HL-60 (cell line): ENCODE data around the gene ZFYVE28.

Experiments used
- DNase-seq, 2 experiments: peaks; one replicate each; pipeline ENCODE4 v3.0.0-alpha.2; 2010 to 2020; ENCODE audit warnings: low read depth in 1 of 2, low spot score in 1 of 2
- H3K27ac ChIP-seq: fragments of 250-450 bp; sonication (Bioruptor Pico); replicated peaks from 2 replicates; pipeline ENCODE4 v1.5.1; 2020; ENCODE audit warnings: mild to moderate bottlenecking, moderate library complexity
- H3K27me3 ChIP-seq: fragments of 250-450 bp; sonication (Bioruptor Pico); 2 replicates; pipeline ENCODE4 v1.5.1; 2021; ENCODE audit warnings: mild to moderate bottlenecking, moderate library complexity; ENCODE audit not compliant: insufficient read depth, poor library complexity, severe bottlenecking
- H3K4me3 ChIP-seq: replicated peaks from 2 replicates; pipeline ENCODE4 v1.5.1; 2011; ENCODE audit warnings: mild to moderate bottlenecking, control low read depth, low read length; ENCODE audit not compliant: insufficient read depth
- GABPA ChIP-seq: IDR thresholded peaks from 2 replicates; pipeline ENCODE4 v1.6.1; 2012; ENCODE audit warnings: low read depth
- POLR2AphosphoS5 ChIP-seq: IDR thresholded peaks from 2 replicates; pipeline ENCODE4 v1.6.1; 2012; ENCODE audit warnings: low read depth
- SPI1 ChIP-seq: IDR thresholded peaks from 2 replicates; pipeline ENCODE4 v1.6.1; 2012; ENCODE audit warnings: low read depth, mild to moderate bottlenecking, borderline replicate concordance
- TF ChIP-seq, protein P1 (sequence below): IDR thresholded peaks from one replicate; pipeline ENCODE4 v1.5.1; 2011; ENCODE audit warnings: low read length, control low read depth, inconsistent platforms; ENCODE audit not compliant: insufficient read depth
- TF ChIP-seq, protein P2 (sequence below): IDR thresholded peaks from 2 replicates; pipeline ENCODE4 v1.6.1; 2012; ENCODE audit warnings: low read depth; ENCODE audit not compliant: insufficient replicate concordance

ZFYVE28 gene

DNA sequence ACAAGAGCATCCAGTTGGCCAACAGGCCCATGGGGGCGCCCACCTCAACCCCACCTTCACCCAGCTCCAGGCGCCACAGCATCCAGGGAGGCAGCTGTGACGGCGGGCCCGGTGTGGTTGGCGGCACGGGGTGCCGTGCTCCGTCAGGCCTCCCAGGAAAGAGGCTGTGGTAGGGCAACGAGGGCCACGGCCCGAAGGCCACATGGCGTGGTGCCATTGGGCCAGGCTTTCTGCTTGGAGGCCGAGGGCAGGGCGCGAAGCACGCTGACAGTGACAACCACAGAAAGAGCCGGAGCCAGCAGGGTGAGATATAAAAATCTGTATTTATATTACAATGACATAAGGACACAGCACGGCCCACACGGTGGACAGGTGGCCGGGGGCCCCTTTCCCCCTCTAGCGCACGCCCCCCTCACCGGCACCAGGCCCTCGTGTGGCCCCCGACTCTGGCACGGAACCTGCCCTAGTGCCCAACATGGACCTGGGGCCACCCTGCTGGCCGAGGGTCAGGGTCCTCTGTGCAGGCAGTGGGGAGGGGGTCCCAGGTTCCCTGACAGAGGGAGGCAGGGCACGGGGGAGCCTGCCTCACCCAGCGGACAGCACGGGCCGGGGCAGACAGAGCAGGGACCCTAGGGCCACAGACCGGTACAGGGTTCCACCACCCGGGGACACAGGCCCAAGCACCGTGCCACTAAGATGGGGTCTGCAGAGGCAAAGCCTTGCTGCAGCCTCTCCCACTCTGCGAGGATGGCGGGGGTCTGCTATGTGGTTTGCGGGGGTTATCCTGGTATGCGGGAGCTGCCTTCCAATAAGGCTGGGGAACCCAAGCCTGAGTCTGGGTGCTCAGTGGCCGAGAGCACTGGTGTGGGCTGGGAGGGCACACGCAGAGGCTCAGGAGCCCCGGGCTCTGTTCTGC, 171.1 kb downstream of the ZFYVE28 start:
- TF ChIP-seq, protein P1, sequence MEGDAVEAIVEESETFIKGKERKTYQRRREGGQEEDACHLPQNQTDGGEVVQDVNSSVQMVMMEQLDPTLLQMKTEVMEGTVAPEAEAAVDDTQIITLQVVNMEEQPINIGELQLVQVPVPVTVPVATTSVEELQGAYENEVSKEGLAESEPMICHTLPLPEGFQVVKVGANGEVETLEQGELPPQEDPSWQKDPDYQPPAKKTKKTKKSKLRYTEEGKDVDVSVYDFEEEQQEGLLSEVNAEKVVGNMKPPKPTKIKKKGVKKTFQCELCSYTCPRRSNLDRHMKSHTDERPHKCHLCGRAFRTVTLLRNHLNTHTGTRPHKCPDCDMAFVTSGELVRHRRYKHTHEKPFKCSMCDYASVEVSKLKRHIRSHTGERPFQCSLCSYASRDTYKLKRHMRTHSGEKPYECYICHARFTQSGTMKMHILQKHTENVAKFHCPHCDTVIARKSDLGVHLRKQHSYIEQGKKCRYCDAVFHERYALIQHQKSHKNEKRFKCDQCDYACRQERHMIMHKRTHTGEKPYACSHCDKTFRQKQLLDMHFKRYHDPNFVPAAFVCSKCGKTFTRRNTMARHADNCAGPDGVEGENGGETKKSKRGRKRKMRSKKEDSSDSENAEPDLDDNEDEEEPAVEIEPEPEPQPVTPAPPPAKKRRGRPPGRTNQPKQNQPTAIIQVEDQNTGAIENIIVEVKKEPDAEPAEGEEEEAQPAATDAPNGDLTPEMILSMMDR: no peak
- TF ChIP-seq, protein P2, sequence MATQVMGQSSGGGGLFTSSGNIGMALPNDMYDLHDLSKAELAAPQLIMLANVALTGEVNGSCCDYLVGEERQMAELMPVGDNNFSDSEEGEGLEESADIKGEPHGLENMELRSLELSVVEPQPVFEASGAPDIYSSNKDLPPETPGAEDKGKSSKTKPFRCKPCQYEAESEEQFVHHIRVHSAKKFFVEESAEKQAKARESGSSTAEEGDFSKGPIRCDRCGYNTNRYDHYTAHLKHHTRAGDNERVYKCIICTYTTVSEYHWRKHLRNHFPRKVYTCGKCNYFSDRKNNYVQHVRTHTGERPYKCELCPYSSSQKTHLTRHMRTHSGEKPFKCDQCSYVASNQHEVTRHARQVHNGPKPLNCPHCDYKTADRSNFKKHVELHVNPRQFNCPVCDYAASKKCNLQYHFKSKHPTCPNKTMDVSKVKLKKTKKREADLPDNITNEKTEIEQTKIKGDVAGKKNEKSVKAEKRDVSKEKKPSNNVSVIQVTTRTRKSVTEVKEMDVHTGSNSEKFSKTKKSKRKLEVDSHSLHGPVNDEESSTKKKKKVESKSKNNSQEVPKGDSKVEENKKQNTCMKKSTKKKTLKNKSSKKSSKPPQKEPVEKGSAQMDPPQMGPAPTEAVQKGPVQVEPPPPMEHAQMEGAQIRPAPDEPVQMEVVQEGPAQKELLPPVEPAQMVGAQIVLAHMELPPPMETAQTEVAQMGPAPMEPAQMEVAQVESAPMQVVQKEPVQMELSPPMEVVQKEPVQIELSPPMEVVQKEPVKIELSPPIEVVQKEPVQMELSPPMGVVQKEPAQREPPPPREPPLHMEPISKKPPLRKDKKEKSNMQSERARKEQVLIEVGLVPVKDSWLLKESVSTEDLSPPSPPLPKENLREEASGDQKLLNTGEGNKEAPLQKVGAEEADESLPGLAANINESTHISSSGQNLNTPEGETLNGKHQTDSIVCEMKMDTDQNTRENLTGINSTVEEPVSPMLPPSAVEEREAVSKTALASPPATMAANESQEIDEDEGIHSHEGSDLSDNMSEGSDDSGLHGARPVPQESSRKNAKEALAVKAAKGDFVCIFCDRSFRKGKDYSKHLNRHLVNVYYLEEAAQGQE: no peak
- TF ChIP-seq GABPA (no peak), POLR2AphosphoS5 (no peak), SPI1 (no peak)
- Histone ChIP-seq H3K27me3 (no peaks in the 10 kb centered on the region), H3K4me3 (no peak overlapping the region), H3K27ac (no peak overlapping the region)
- no peak for DNase-seq

DNA sequence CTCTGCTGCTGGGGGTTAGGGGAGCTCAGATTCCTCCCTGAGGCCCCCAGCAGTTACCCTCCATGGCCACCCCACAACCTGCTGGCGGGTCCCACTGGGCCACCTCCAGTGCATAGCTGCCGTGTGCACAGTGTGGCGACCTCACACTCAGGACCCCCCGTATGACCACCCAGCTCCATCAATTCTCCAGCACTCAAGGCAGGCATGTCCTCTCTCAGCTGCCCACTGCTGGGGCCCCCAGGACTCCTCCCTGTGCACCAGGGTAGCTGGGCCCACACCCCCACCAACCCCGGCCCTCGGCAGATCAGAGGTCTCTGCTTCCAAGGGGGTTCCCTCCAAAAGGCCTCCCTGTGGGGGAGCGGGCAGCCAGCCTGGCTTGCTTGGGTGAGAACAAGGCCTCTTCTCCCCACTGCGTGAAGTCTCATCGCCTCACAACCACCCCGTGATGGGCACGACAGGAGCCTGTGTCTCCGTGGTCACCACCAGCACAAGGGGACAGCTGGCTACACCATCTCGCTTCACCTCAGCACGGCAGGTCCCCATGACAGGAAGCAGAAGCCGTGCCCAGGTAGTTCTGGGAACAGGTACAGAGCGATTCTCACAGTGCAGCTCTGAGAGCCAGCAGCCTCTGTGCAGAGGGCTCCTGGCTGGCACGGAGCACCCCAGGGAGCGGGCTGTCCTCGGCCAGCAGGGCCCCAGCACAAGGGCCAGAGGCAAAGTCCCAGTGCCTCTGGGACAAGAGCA, 171.9 kb downstream of the ZFYVE28 start:
- no peak for TF ChIP-seq SPI1
- TF ChIP-seq POLR2AphosphoS5: no peak
- TF ChIP-seq GABPA: no peak
- TF ChIP-seq, protein P2: no peak
- TF ChIP-seq, protein P1: no peak
- no peak for DNase-seq
- H3K4me3 ChIP-seq: no peak overlapping the region
- no peak overlapping the region for H3K27ac ChIP-seq
- H3K27me3 ChIP-seq: no peaks in the 10 kb centered on the region

DNA sequence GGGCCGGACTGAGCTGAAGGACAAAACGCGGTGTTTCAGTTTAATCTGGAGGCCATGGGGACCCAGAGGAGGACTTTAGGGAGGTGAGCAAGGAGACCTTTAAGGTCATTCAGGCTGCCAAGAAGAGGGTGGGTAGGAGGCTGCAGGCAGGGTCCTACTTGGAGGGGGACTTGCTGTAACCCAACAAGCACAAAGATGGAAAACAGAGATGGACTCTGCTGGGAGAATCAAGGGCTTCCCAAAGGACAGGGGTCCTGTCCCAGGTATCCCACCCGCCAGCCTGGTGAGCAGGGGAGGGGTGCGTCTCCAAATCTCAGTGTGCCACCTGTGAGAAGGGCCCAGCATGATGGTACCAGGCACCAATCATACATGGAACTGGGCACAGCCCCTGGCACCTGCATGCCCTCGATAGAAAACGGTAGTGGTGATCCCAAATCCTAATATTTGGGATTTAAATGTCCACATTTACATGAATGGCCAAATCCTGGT, 172.6 kb downstream of the ZFYVE28 start:
- Histone ChIP-seq H3K4me3 (no peak overlapping the region), H3K27ac (no peak overlapping the region), H3K27me3 (no peaks in the 10 kb centered on the region)
- DNase-seq: no peak
- TF ChIP-seq GABPA (no peak), SPI1 (no peak), POLR2AphosphoS5 (no peak)
- TF ChIP-seq, protein P1: no peak
- TF ChIP-seq, protein P2: no peak
